CD14-positive monocyte (primary cell): ENCODE data around the gene RARB. TPM values are rescaled to one million over a fixed set of nuclear protein-coding genes. Genes with fewer than 3 reads are reported as not detected.

ENCODE experiments used
- DNase-seq, 3 donors: peaks; one replicate each; pipeline ENCODE4 v3.0.0-alpha.2; 2011 to 2022
- H2AFZ ChIP-seq: 2 replicates; pipeline ENCODE4 v1.6.0; 2012; ENCODE audit warnings: mild to moderate bottlenecking, low read depth, low read length, inconsistent platforms; ENCODE audit not compliant: insufficient read depth, poor library complexity, severe bottlenecking
- H3K27ac ChIP-seq, 2 donors: 1 replicate in 1 of 2; 2 replicates in 1 of 2; pipeline ENCODE4 v1.5.1; 2012 to 2013; ENCODE audit warnings: low read length in 2 of 2, control low read depth in 1 of 2, inconsistent platforms in 1 of 2, low read depth in 1 of 2, mild to moderate bottlenecking in 1 of 2
- H3K27me3 ChIP-seq, 2 donors: one replicate each; pipeline versions ENCODE4 v1.6.0 to v1.6.1; 2011 to 2013; ENCODE audit warnings: low read length in 2 of 2; ENCODE audit not compliant: control insufficient read depth in 2 of 2, insufficient read depth in 2 of 2
- H3K36me3 ChIP-seq, 2 donors: replicated peaks in 1 of 2; 1 replicate in 1 of 2; 2 replicates in 1 of 2; pipeline versions ENCODE4 v1.5.1 to v1.6.1; 2012 to 2013; ENCODE audit warnings: low read length in 2 of 2, control low read depth in 1 of 2, inconsistent platforms in 1 of 2, mild to moderate bottlenecking in 1 of 2; ENCODE audit not compliant: insufficient read depth in 2 of 2, control insufficient read depth in 1 of 2
- H3K4me1 ChIP-seq, 2 donors: 1 replicate in 1 of 2; 2 replicates in 1 of 2; pipeline versions ENCODE4 v1.5.1 to v1.6.1; 2012 to 2013; ENCODE audit warnings: low read length in 2 of 2, control low read depth in 1 of 2, inconsistent platforms in 1 of 2, mild to moderate bottlenecking in 1 of 2, moderate library complexity in 1 of 2; ENCODE audit not compliant: insufficient read depth in 2 of 2, control insufficient read depth in 1 of 2
- H3K4me2 ChIP-seq: replicated peaks from 2 replicates; pipeline ENCODE3; 2012; ENCODE audit warnings: low read length, moderate library complexity, mild to moderate bottlenecking; ENCODE audit not compliant: poor library complexity, severe bottlenecking; ENCODE audit errors: extremely low read depth
- H3K4me3 ChIP-seq, 3 experiments: fragments of 200-600 bp in 1 of 3; sonication (generic) in 1 of 3; replicated peaks in 1 of 3; 1 replicate in 2 of 3; 2 replicates in 1 of 3; pipeline ENCODE4 v1.5.1; 2011 to 2013; ENCODE audit warnings: low read length in 3 of 3, mild to moderate bottlenecking in 3 of 3, control low read depth in 2 of 3, low read depth in 2 of 3, inconsistent platforms in 1 of 3, moderate library complexity in 1 of 3
- H3K79me2 ChIP-seq: 2 replicates; pipeline ENCODE4 v1.6.0; 2012; ENCODE audit warnings: mild to moderate bottlenecking, control low read depth, inconsistent platforms, low read length, moderate library complexity; ENCODE audit not compliant: insufficient read depth
- H3K9ac ChIP-seq: 2 replicates; pipeline ENCODE4 v1.6.0; 2017; ENCODE audit warnings: low read length, mild to moderate bottlenecking; ENCODE audit not compliant: insufficient read depth, poor library complexity, severe bottlenecking
- H3K9me3 ChIP-seq, 2 donors: replicated peaks in 1 of 2; 1 replicate in 1 of 2; 2 replicates in 1 of 2; pipeline versions ENCODE4 v1.5.1 to v1.6.1; 2012 to 2013; ENCODE audit warnings: low read length in 2 of 2, control low read depth in 1 of 2; ENCODE audit not compliant: control insufficient read depth in 1 of 2, insufficient read depth in 1 of 2
- H4K20me1 ChIP-seq: 2 replicates; pipeline ENCODE4 v1.6.0; 2012; ENCODE audit warnings: mild to moderate bottlenecking, low read length, control low read depth, moderate library complexity; ENCODE audit not compliant: insufficient read depth
- H3K27ac Mint-ChIP-seq, 7 donors: one replicate each; pipeline ENCODE4 v1.8.0; 2020; ENCODE audit warnings: mild to moderate bottlenecking in 7 of 7, mixed read lengths in 7 of 7, moderate library complexity in 6 of 7, inconsistent platforms in 2 of 7
- H3K27me3 Mint-ChIP-seq, 3 donors: one replicate each; pipeline ENCODE4 v1.8.0; 2021 to 2022; ENCODE audit warnings: low read depth in 3 of 3, mild to moderate bottlenecking in 3 of 3, mixed read lengths in 3 of 3, moderate library complexity in 3 of 3, inconsistent platforms in 1 of 3
- H3K36me3 Mint-ChIP-seq, 2 donors: one replicate each; pipeline ENCODE4 v1.8.0; 2020; ENCODE audit warnings: mixed read lengths in 2 of 2, inconsistent platforms in 1 of 2, mild to moderate bottlenecking in 1 of 2
- H3K4me1 Mint-ChIP-seq: one replicate; pipeline ENCODE4 v1.8.0; 2020; ENCODE audit warnings: mild to moderate bottlenecking, mixed read lengths
- H3K4me3 Mint-ChIP-seq, 2 donors: one replicate each; pipeline ENCODE4 v1.8.0; 2020; ENCODE audit warnings: mild to moderate bottlenecking in 2 of 2, mixed read lengths in 2 of 2, moderate library complexity in 1 of 2
- H3K9me3 Mint-ChIP-seq, 7 donors: one replicate each; pipeline ENCODE4 v1.8.0; 2020 to 2022; ENCODE audit warnings: mixed read lengths in 7 of 7, mild to moderate bottlenecking in 6 of 7, moderate library complexity in 6 of 7, inconsistent platforms in 2 of 7
- CTCF ChIP-seq: fragments of 200-600 bp; IDR thresholded peaks from one replicate; pipeline ENCODE4 v1.8.0; 2022; ENCODE audit warnings: antibody characterized with exemption, mild to moderate bottlenecking
- WGBS: methylation state at CpG from one replicate; pipeline ENCODE4 v1.1.5; 2013; ENCODE audit warnings: missing lambda C conversion rate; ENCODE audit not compliant: insufficient coverage; 5-methylcytosine and 5-hydroxymethylcytosine counted together
- intact Hi-C, 2 donors: fragments of 100-400 bp; cut with micrococcal nuclease; formaldehyde crosslinking; loops; one replicate each; pipeline versions ENCODE4 v1.15.0 to v1.15.1; 2023
- polyA plus RNA-seq, 3 donors: library from polyadenylated mRNA; depleted of rRNA in 1 of 3; unstranded in 2 of 3; stranded (reverse) in 1 of 3; fragments of 300-500 nt in 2 of 3; fragments of >200 nt in 1 of 3; fragmentation: Illumina TruSeq in 2 of 3; gene quantifications; 1 replicate in 2 of 3; 2 replicates in 1 of 3; pipeline ENCODE4 v1.2.3, GENCODE V29; 2012 to 2021

RARB gene
- polyA plus RNA-seq, 3 donors, result not detected

GRCh38 chr3:25468866-25469319, 40.8 kb downstream of the RARB start:
- Histone ChIP-seq H2AFZ (peak overlapping the region; percentile 47), H4K20me1 (no peaks in the 10 kb centered on the region), H3K4me2 (no peak overlapping the region), H3K36me3 (no peaks in the 10 kb centered on the region), H3K4me1 (no peaks in the 10 kb centered on the region), H3K27ac (no peak overlapping the region), H3K27me3 (no peaks in the 10 kb centered on the region), H3K4me3 (no peak overlapping the region), H3K79me2 (no peaks in the 10 kb centered on the region), H3K9ac (no peak overlapping the region), H3K9me3 (no peaks in the 10 kb centered on the region)
- no peaks in the 10 kb centered on the region for H3K36me3 Mint-ChIP-seq
- H3K4me1 Mint-ChIP-seq, result peaks cover 8% of the 10 kb centered on the region
- no peak overlapping the region for H3K27ac Mint-ChIP-seq
- peaks cover 0 to 2% (median 0%) of the 10 kb centered on the region in 7 donors for H3K9me3 Mint-ChIP-seq
- DNase-seq, result no peak
- intact Hi-C loops, result no loop called here
- no peak overlapping the region for H3K4me3 Mint-ChIP-seq
- WGBS, result 58% methylated on average over 5 of the region's 6 CpGs
- no peak for TF ChIP-seq CTCF
- H3K27me3 Mint-ChIP-seq, result peaks cover 0 to 4% (median 2%) of the 10 kb centered on the region in 3 donors

- DNase-seq, result no peak
- H3K4me3 ChIP-seq, result no peak overlapping the region
- intact Hi-C loops, result no loop called here
- H2AFZ ChIP-seq, result peak overlapping the region; percentile 47
- no peaks in the 10 kb centered on the region for H3K36me3 ChIP-seq
- 100% methylated on average over 1 of the region's 2 CpGs for WGBS
- H4K20me1 ChIP-seq, result no peaks in the 10 kb centered on the region
- no peak overlapping the region for H3K4me2 ChIP-seq
- H3K27me3 Mint-ChIP-seq, result peaks cover 0 to 4% (median 2%) of the 10 kb centered on the region in 3 donors
- H3K9ac ChIP-seq, result no peak overlapping the region
- no peaks in the 10 kb centered on the region for H3K27me3 ChIP-seq
- no peak for TF ChIP-seq CTCF
- no peaks in the 10 kb centered on the region for H3K4me1 ChIP-seq
- peaks cover 0 to 2% (median 0%) of the 10 kb centered on the region in 7 donors for H3K9me3 Mint-ChIP-seq
- no peak overlapping the region for H3K27ac ChIP-seq
- H3K4me1 Mint-ChIP-seq, result peaks cover 8% of the 10 kb centered on the region
- no peaks in the 10 kb centered on the region for H3K36me3 Mint-ChIP-seq
- H3K27ac Mint-ChIP-seq, result no peak overlapping the region
- no peak overlapping the region for H3K4me3 Mint-ChIP-seq
- no peaks in the 10 kb centered on the region for H3K79me2 ChIP-seq
- H3K9me3 ChIP-seq, result no peaks in the 10 kb centered on the region
Observed at GRCh38 chr3:25469558-25469957, 41.5 kb downstream of the RARB start.
